Immature natural killer cell (primary cell): ENCODE data around the gene LEF1. TPM values are rescaled to one million over a fixed set of nuclear protein-coding genes. Genes with fewer than 3 reads are reported as not detected.
"Not testable (repeated sequence)": the region's sequence is repeated elsewhere in the genome, so short reads cannot be mapped to it uniquely, and the experiment has no call there.

Source experiments
- DNase-seq, 3 donors: peaks; one replicate each; pipeline ENCODE4 v3.0.0; 2022; ENCODE audit warnings: mixed read lengths in 1 of 3
- H3K27ac Mint-ChIP-seq, 6 donors: one replicate each; pipeline ENCODE4 v1.8.0; 2020; ENCODE audit warnings: mixed read lengths in 6 of 6, mild to moderate bottlenecking in 5 of 6, inconsistent platforms in 4 of 6, moderate library complexity in 3 of 6
- H3K27me3 Mint-ChIP-seq, 3 donors: one replicate each; pipeline ENCODE4 v1.8.0; 2020 to 2021; ENCODE audit warnings: low read depth in 3 of 3, mild to moderate bottlenecking in 3 of 3, mixed read lengths in 3 of 3, moderate library complexity in 3 of 3, inconsistent platforms in 1 of 3
- H3K36me3 Mint-ChIP-seq, 3 donors: one replicate each; pipeline ENCODE4 v1.8.0; 2020; ENCODE audit warnings: mixed read lengths in 3 of 3, inconsistent platforms in 2 of 3, mild to moderate bottlenecking in 2 of 3
- H3K4me1 Mint-ChIP-seq, 2 donors: one replicate each; pipeline ENCODE4 v1.8.0; 2020; ENCODE audit warnings: inconsistent platforms in 2 of 2, mild to moderate bottlenecking in 2 of 2, mixed read lengths in 2 of 2, moderate library complexity in 1 of 2
- H3K4me3 Mint-ChIP-seq, 5 donors: one replicate each; pipeline ENCODE4 v1.8.0; 2020; ENCODE audit warnings: mild to moderate bottlenecking in 5 of 5, mixed read lengths in 5 of 5, inconsistent platforms in 3 of 5, moderate library complexity in 3 of 5
- H3K9me3 Mint-ChIP-seq, 6 donors: one replicate each; pipeline ENCODE4 v1.8.0; 2020; ENCODE audit warnings: mild to moderate bottlenecking in 6 of 6, mixed read lengths in 6 of 6, inconsistent platforms in 4 of 6, moderate library complexity in 3 of 6
- polyA plus RNA-seq, 3 donors: library from polyadenylated mRNA; unstranded; fragments of 300-500 nt; fragmentation: Illumina TruSeq; gene quantifications; one replicate each; pipeline ENCODE4 v1.2.3, GENCODE V29; 2021

Gene LEF1
- polyA plus RNA-seq, 3 donors from 2014 or later: 16.7 to 29.7 (median 28.7) TPM

- peak overlapping the region in 1 of 6 donors; percentile 55 for H3K27ac Mint-ChIP-seq
Observed at GRCh38 chr4:108033348-108033747, 135.4 kb downstream of the LEF1 start.

GRCh38 chr4:108031427-108032083, 137.2 kb downstream of the LEF1 start:
- Mint-ChIP-seq H3K4me1 (peaks cover 4 to 9% of the 10 kb centered on the region in 2 donors), H3K4me3 (no peak overlapping the region), H3K36me3 (peaks cover 37 to 45% (median 43%) of the 10 kb centered on the region in 3 donors), H3K27ac (no peak overlapping the region), H3K9me3 (no peaks in the 10 kb centered on the region), H3K27me3 (peaks cover 0 to 1% (median 0%) of the 10 kb centered on the region in 3 donors)
- DNase-seq: no peak

More at GRCh38 chr4:108033348-108033747, 135.4 kb downstream of the LEF1 start:
- Mint-ChIP-seq H3K4me1 (peaks cover 4 to 9% of the 10 kb centered on the region in 2 donors), H3K27me3 (no peaks in the 10 kb centered on the region), H3K9me3 (no peaks in the 10 kb centered on the region), H3K36me3 (peaks cover 24 to 34% (median 33%) of the 10 kb centered on the region in 3 donors), H3K4me3 (no peak overlapping the region)
- no peak for DNase-seq

DNA sequence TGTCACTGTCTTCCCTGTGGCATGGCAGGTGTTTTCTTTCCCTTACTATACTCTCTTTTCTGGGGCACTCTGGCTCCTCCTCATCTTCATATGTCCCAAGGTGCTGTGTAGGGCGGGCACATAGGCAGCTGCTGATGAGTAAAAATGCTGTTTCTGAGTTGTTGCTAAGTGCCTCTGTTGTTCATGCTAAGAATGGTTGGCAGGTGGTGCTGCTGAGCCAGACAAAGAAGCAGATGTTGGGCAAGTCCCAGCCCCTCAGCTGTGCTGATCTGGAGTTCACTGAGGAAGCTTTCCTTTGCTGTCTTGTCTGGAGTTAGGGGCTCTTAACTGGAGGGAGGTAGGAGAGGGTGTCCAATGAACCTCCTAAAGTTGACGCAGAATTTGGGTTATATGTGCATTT, 138.4 kb downstream of the LEF1 start:
- no peaks in the 10 kb centered on the region for H3K9me3 Mint-ChIP-seq
- DNase-seq: peak in 2 of 3 donors; percentile 18 to 32
- H3K4me1 Mint-ChIP-seq: peaks cover 4 to 9% of the 10 kb centered on the region in 2 donors
- H3K4me3 Mint-ChIP-seq: no peak overlapping the region
- H3K27ac Mint-ChIP-seq: peak overlapping the region in 1 of 6 donors; percentile 25
- H3K36me3 Mint-ChIP-seq: peaks cover 40 to 45% (median 43%) of the 10 kb centered on the region in 3 donors
- H3K27me3 Mint-ChIP-seq: peaks cover 0 to 2% (median 0%) of the 10 kb centered on the region in 3 donors

DNA sequence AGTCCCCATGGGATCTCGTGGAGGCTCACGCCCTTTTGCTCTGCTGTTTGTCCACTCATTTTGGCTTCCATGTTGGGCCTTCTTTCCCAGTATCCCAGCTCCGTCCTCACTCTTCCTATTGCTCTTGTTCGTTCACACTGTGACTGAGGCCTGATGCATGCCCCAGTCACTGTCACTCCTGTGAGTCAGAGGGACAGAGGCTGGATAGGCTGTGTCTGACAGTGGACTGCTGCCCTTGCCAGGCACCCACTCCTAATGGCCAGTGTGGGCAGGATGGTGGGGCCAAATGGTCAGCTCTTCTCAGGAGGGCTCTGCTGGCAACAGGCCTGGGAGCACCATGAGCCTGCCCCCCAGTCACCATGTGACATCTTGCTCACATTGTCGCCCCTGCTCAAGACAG, 139.0 kb downstream of the LEF1 start:
- Mint-ChIP-seq H3K27ac (peak overlapping the region in 1 of 6 donors; percentile 25), H3K4me1 (peaks cover 4 to 9% of the 10 kb centered on the region in 2 donors)

GRCh38 chr4:108029016-108029720, 139.6 kb downstream of the LEF1 start:
- DNase-seq: no peak
- Mint-ChIP-seq H3K36me3 (peaks cover 37 to 41% (median 38%) of the 10 kb centered on the region in 3 donors), H3K4me3 (no peak overlapping the region), H3K27me3 (peaks cover 0 to 2% (median 0%) of the 10 kb centered on the region in 3 donors), H3K4me1 (peaks cover 4 to 9% of the 10 kb centered on the region in 2 donors), H3K27ac (no peak overlapping the region), H3K9me3 (no peaks in the 10 kb centered on the region)

More for the DNA sequence above, 139.0 kb downstream of the LEF1 start:
- no peak overlapping the region for H3K4me3 Mint-ChIP-seq
- peaks cover 40 to 42% (median 40%) of the 10 kb centered on the region in 3 donors for H3K36me3 Mint-ChIP-seq
- DNase-seq: no peak
- H3K9me3 Mint-ChIP-seq: no peaks in the 10 kb centered on the region
- peaks cover 0 to 2% (median 0%) of the 10 kb centered on the region in 3 donors for H3K27me3 Mint-ChIP-seq

DNA sequence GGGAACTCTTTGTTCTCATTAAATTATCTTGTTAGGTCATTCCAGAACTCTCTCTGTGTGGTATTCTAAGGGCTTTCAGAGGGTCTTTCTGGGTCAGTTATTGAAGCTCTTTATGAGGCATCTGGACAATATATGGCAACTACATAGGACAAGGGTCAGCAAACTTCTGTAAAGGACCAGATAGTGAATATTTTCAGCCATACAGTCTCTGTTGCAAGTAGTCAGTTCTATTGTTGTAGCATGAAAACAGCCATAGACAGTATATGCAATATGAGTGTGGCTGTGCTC, 143.9 kb downstream of the LEF1 start:
- Mint-ChIP-seq H3K9me3 (no peaks in the 10 kb centered on the region), H3K27ac (no peak overlapping the region), H3K36me3 (peaks cover 40 to 49% (median 42%) of the 10 kb centered on the region in 3 donors), H3K4me1 (peaks cover 2 to 3% of the 10 kb centered on the region in 2 donors), H3K4me3 (no peak overlapping the region), H3K27me3 (peaks cover 0 to 2% (median 0%) of the 10 kb centered on the region in 3 donors)
- DNase-seq: no peak

DNA sequence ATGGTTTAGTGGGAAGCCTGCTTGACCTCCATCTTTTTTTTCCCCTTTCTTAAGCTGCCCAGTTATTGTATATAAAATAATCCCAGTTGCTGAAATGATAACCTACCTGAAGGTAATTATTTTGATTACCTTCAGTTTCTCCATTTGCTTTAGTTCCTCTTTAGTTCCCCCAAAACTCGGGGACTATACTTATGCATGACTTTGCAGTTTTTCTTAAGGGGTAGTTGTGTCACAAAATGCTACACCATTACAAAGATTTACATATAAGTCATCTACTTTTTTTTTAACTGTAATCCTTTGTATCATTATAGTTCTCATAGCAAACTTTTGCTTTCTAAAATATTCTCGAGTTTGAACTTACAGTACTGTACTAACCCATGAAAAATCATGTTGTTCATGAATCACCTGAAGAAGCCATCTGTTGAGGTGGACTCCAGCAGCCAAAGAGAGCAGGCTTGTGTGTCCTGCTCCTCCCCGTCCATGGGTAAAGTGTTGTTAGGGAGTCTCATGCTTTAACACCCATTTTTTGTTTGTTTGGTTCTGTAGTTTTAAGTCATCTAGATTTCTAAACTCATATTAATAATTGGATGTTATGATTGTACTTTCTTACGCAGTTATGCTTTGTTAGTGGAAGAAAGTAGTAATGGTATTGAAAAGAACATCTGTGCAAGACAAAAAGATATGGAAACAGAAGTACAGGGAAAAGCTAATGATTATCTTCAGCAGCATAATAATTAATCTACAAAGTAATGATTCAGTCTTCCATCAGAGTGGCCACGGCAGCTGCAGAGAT, 144.5 kb downstream of the LEF1 start:
- H3K27me3 Mint-ChIP-seq: peaks cover 0 to 2% (median 0%) of the 10 kb centered on the region in 3 donors
- H3K27ac Mint-ChIP-seq: no peak overlapping the region
- H3K4me1 Mint-ChIP-seq: peaks cover 2 to 3% of the 10 kb centered on the region in 2 donors
- H3K36me3 Mint-ChIP-seq: peaks cover 42 to 48% (median 45%) of the 10 kb centered on the region in 3 donors
- H3K4me3 Mint-ChIP-seq: no peak overlapping the region
- no peaks in the 10 kb centered on the region for H3K9me3 Mint-ChIP-seq
- DNase-seq: no peak

DNA sequence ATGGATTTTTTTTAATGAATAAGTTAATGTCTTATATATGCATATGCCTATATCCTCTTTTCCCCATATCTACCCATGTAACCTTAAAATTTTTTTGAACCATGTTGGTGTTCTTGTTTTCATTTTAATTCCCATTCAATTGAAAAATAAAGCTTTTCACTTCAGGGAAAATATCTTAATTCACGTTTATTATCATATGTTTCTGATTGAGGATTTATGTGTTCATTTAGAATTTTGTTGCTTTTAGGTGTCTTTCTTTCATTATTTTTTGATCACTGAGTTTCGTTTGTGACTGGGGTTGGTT, 149.9 kb downstream of the LEF1 start:
- Mint-ChIP-seq H3K36me3 (peaks cover 19 to 30% (median 23%) of the 10 kb centered on the region in 3 donors), H3K4me3 (no peak overlapping the region), H3K4me1 (peaks cover 0 to 15% of the 10 kb centered on the region in 2 donors), H3K27ac (no peak overlapping the region), H3K9me3 (no peaks in the 10 kb centered on the region), H3K27me3 (peaks cover 0 to 2% (median 0%) of the 10 kb centered on the region in 3 donors)
- no peak for DNase-seq

- H3K27me3 Mint-ChIP-seq: peaks cover 0 to 2% (median 0%) of the 10 kb centered on the region in 3 donors
- no peak overlapping the region for H3K27ac Mint-ChIP-seq
- no peak overlapping the region for H3K4me3 Mint-ChIP-seq
- DNase-seq: peak; percentile 60 to 66 (median 63)
- H3K4me1 Mint-ChIP-seq: peaks cover 0 to 21% of the 10 kb centered on the region in 2 donors
- peaks cover 16 to 31% (median 21%) of the 10 kb centered on the region in 3 donors for H3K36me3 Mint-ChIP-seq
- H3K9me3 Mint-ChIP-seq: no peaks in the 10 kb centered on the region
Observed at GRCh38 chr4:108018040-108018883, 150.5 kb downstream of the LEF1 start.

- Mint-ChIP-seq H3K36me3 (peaks cover 16 to 40% (median 23%) of the 10 kb centered on the region in 3 donors), H3K27me3 (peaks cover 0 to under 1% (median 0%) of the 10 kb centered on the region in 3 donors), H3K4me3 (no peak overlapping the region), H3K4me1 (peaks cover 3 to 19% of the 10 kb centered on the region in 2 donors), H3K27ac (no peak overlapping the region), H3K9me3 (no peaks in the 10 kb centered on the region)
- DNase-seq: no peak
Observed at GRCh38 chr4:108013955-108014354, 154.8 kb downstream of the LEF1 start.

DNA sequence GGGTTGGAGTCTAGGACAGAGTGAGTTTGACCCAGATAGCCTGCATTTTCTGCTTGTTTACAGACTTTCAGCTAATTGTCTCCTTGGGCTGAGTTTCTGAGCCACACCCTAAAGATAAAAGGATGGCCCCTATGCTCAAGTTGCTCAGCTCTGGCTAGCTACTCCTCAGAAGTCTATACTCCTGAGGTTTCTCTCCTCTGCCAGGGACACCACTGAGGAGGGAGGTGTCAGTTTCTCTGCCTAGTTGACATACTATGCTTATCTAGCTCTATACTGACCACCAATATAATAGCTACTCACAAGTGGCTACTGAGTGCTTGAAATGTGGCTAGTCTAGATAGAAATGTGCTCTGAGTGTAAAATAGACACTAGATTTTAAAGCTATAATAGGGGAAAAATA, 155.4 kb downstream of the LEF1 start:
- Mint-ChIP-seq H3K27me3 (no peaks in the 10 kb centered on the region), H3K4me3 (no peak overlapping the region), H3K9me3 (no peaks in the 10 kb centered on the region), H3K36me3 (peaks cover 16 to 40% (median 25%) of the 10 kb centered on the region in 3 donors), H3K4me1 (peaks cover 3 to 13% of the 10 kb centered on the region in 2 donors), H3K27ac (no peak overlapping the region)
- DNase-seq: peak in 1 of 3 donors; percentile 16

DNA sequence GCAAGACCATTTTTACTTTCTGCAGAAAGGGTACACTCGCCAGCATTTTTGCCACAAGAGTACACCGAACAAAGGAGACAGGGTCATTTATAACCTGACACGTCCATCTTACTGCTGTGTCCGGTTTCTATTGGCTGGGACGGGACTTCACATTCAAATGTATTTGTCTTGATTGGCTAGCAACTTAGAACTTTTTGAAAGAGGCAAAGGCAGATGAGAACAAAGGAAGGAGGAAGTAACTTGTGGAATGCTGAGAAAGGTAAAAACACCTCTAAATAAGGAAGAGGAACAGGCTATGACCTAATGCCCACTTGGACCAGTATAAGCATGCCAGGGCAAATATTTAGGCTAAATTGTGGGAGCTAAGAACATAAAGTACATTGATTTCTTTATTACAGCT, 156.3 kb downstream of the LEF1 start:
- not testable (repeated sequence) for H3K27ac Mint-ChIP-seq, H3K4me3 Mint-ChIP-seq

DNA sequence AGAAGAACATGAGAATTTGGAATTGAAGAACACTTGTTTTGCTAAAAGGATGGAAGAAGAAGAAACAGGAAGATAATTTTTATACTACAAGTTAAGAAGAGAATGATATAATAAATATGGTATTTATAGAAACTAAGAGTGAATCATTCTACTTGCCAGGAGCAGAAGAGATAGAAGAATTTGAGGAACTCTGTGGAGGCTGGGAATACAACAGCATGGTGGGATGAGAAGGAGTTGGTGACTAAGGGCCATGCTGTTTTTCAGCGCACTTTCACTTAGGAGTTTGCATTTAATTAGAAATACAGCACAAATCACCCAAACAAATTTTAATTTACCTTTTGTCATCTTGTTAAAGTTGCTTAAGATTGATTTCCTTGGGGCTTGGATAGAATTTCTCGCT, 158.6 kb downstream of the LEF1 start:
- Mint-ChIP-seq H3K4me1 (peaks cover 3 to 11% of the 10 kb centered on the region in 2 donors), H3K4me3 (no peak overlapping the region), H3K9me3 (no peaks in the 10 kb centered on the region), H3K27me3 (no peaks in the 10 kb centered on the region), H3K27ac (no peak overlapping the region), H3K36me3 (peaks cover 9 to 32% (median 21%) of the 10 kb centered on the region in 3 donors)
- no peak for DNase-seq

More for the DNA sequence above, 156.3 kb downstream of the LEF1 start:
- H3K9me3 Mint-ChIP-seq, H3K27me3 Mint-ChIP-seq, DNase-seq: not testable (repeated sequence)
- peaks cover 3 to 11% of the 10 kb centered on the region in 2 donors for H3K4me1 Mint-ChIP-seq
- H3K36me3 Mint-ChIP-seq: peaks cover 16 to 40% (median 26%) of the 10 kb centered on the region in 3 donors
